ENCODE data around the gene SORL1. TPM values are rescaled to one million over a fixed set of nuclear protein-coding genes. Genes with fewer than 3 reads are reported as not detected.
"Not testable (repeated sequence)": the region's sequence is repeated elsewhere in the genome, so short reads cannot be mapped to it uniquely, and the experiment has no call there.

The SORL1 gene
- polyA plus RNA-seq, 3 donors = 52.5 to 61.9 (median 59.4) TPM

GRCh38 chr11:121478895-121479697 is 27.0 kb downstream of the SORL1 start:
- DNase-seq = no peak
- Histone ChIP-seq H3K4me1 (ENCODE audit: control insufficient read depth in 1 of 2, insufficient read depth in 2 of 2, low read length in 2 of 2) (peaks cover 44 to 48% of the 10 kb centered on the region in 2 donors), H3K4me3 (replicated peaks in 1 of 3; ENCODE audit: low read depth in 2 of 3, low read length in 3 of 3) (no peak overlapping the region), H3K27me3 (ENCODE audit: control insufficient read depth in 2 of 2, insufficient read depth in 2 of 2, low read length in 2 of 2) (no peaks in the 10 kb centered on the region), H3K27ac (ENCODE audit: low read depth in 1 of 2, low read length in 2 of 2) (peak overlapping the region in 1 of 2 donors; percentile 27), H2AFZ (ENCODE audit: insufficient read depth, low read depth, low read length, poor library complexity, severe bottlenecking) (no peak overlapping the region), H3K4me2 (replicated peaks; ENCODE audit: extremely low read depth, low read length, poor library complexity, severe bottlenecking) (no peak overlapping the region), H3K9ac (ENCODE audit: insufficient read depth, low read length, poor library complexity, severe bottlenecking) (no peak overlapping the region), H4K20me1 (ENCODE audit: insufficient read depth, low read length) (peaks cover 98% of the 10 kb centered on the region), H3K9me3 (replicated peaks in 1 of 2; ENCODE audit: control insufficient read depth in 1 of 2, insufficient read depth in 1 of 2, low read length in 2 of 2) (no peaks in the 10 kb centered on the region), H3K36me3 (replicated peaks in 1 of 2; ENCODE audit: control insufficient read depth in 1 of 2, insufficient read depth in 2 of 2, low read length in 2 of 2) (peaks cover 29 to 59% of the 10 kb centered on the region in 2 donors), H3K79me2 (ENCODE audit: insufficient read depth, low read length) (peaks cover 69% of the 10 kb centered on the region)
- peaks cover 40 to 56% of the 10 kb centered on the region in 2 donors for H3K36me3 Mint-ChIP-seq
- no peak for TF ChIP-seq CTCF (IDR thresholded peaks at IDR 0.05)
- H3K4me3 Mint-ChIP-seq = peak overlapping the region in 1 of 2 donors; percentile 48
- WGBS (ENCODE audit: insufficient coverage) = 27% methylated on average over 24 of the region's 25 CpGs
- no peaks in the 10 kb centered on the region for H3K27me3 Mint-ChIP-seq (ENCODE audit: low read depth in 3 of 3)
- intact Hi-C loops (cut with micrococcal nuclease) = no loop called here
- H3K9me3 Mint-ChIP-seq = no peaks in the 10 kb centered on the region
- peaks cover 52% of the 10 kb centered on the region for H3K4me1 Mint-ChIP-seq
- H3K27ac Mint-ChIP-seq = peak overlapping the region; percentile 31 to 86 (median 66)

GRCh38 chr11:121479698-121480238 is 27.7 kb downstream of the SORL1 start:
- 67% methylated on average over 3 of the region's 7 CpGs for WGBS (ENCODE audit: insufficient coverage)
- intact Hi-C loops (cut with micrococcal nuclease) = loop anchor here in 1 of 2 donors (10.0 kb wide), 1 partner anchor 155 kb away; no protein-coding TSS in a partner anchor
- no peaks in the 10 kb centered on the region for H3K27me3 ChIP-seq (ENCODE audit: control insufficient read depth in 2 of 2, insufficient read depth in 2 of 2, low read length in 2 of 2)
- H3K9me3 Mint-ChIP-seq = no peaks in the 10 kb centered on the region
- H3K4me3 Mint-ChIP-seq = peak overlapping the region in 1 of 2 donors; percentile 48
- DNase-seq = peak in 1 of 3 donors; percentile 39
- H3K36me3 ChIP-seq (replicated peaks in 1 of 2; ENCODE audit: control insufficient read depth in 1 of 2, insufficient read depth in 2 of 2, low read length in 2 of 2) = peaks cover 27 to 59% of the 10 kb centered on the region in 2 donors
- H3K9me3 ChIP-seq (replicated peaks in 1 of 2; ENCODE audit: control insufficient read depth in 1 of 2, insufficient read depth in 1 of 2, low read length in 2 of 2) = no peaks in the 10 kb centered on the region
- H3K4me1 ChIP-seq (ENCODE audit: control insufficient read depth in 1 of 2, insufficient read depth in 2 of 2, low read length in 2 of 2) = peaks cover 49 to 55% of the 10 kb centered on the region in 2 donors
- no peak overlapping the region for H3K9ac ChIP-seq (ENCODE audit: insufficient read depth, low read length, poor library complexity, severe bottlenecking)
- no peak overlapping the region for H3K4me2 ChIP-seq (replicated peaks; ENCODE audit: extremely low read depth, low read length, poor library complexity, severe bottlenecking)
- H3K27ac Mint-ChIP-seq = peak overlapping the region in 6 of 7 donors; percentile 31 to 86 (median 63)
- H3K27ac ChIP-seq (ENCODE audit: low read depth in 1 of 2, low read length in 2 of 2) = peak overlapping the region in 1 of 2 donors; percentile 27
- H2AFZ ChIP-seq (ENCODE audit: insufficient read depth, low read depth, low read length, poor library complexity, severe bottlenecking) = no peak overlapping the region
- no peaks in the 10 kb centered on the region for H3K27me3 Mint-ChIP-seq (ENCODE audit: low read depth in 3 of 3)
- H4K20me1 ChIP-seq (ENCODE audit: insufficient read depth, low read length) = peaks cover 98% of the 10 kb centered on the region
- peaks cover 40 to 57% of the 10 kb centered on the region in 2 donors for H3K36me3 Mint-ChIP-seq
- TF ChIP-seq CTCF (IDR thresholded peaks at IDR 0.05) = no peak
- H3K79me2 ChIP-seq (ENCODE audit: insufficient read depth, low read length) = peaks cover 69% of the 10 kb centered on the region
- H3K4me3 ChIP-seq (replicated peaks in 1 of 3; ENCODE audit: low read depth in 2 of 3, low read length in 3 of 3) = no peak overlapping the region
- H3K4me1 Mint-ChIP-seq = peaks cover 58% of the 10 kb centered on the region

- H3K27ac ChIP-seq (ENCODE audit: low read depth in 1 of 2, low read length in 2 of 2) = peak overlapping the region; percentile 58 to 79
- not testable (repeated sequence) for H3K27me3 ChIP-seq (ENCODE audit: control insufficient read depth in 2 of 2, insufficient read depth in 2 of 2, low read length in 2 of 2); DNase-seq; H2AFZ ChIP-seq (ENCODE audit: insufficient read depth, low read depth, low read length, poor library complexity, severe bottlenecking); H3K4me3 ChIP-seq (replicated peaks in 1 of 3; ENCODE audit: low read depth in 2 of 3, low read length in 3 of 3); H3K9me3 ChIP-seq (replicated peaks in 1 of 2; ENCODE audit: control insufficient read depth in 1 of 2, insufficient read depth in 1 of 2, low read length in 2 of 2); H3K27me3 Mint-ChIP-seq (ENCODE audit: low read depth in 3 of 3); H3K9me3 Mint-ChIP-seq; H3K9ac ChIP-seq (ENCODE audit: insufficient read depth, low read length, poor library complexity, severe bottlenecking)
- Mint-ChIP-seq H3K4me1 (peaks cover 58% of the 10 kb centered on the region), H3K4me3 (peak overlapping the region; percentile 17 to 83), H3K27ac (peak overlapping the region; percentile 46 to 93 (median 86)), H3K36me3 (peaks cover 50 to 66% of the 10 kb centered on the region in 2 donors)
- H3K4me1 ChIP-seq (ENCODE audit: control insufficient read depth in 1 of 2, insufficient read depth in 2 of 2, low read length in 2 of 2) = peaks cover 49 to 55% of the 10 kb centered on the region in 2 donors
- H3K79me2 ChIP-seq (ENCODE audit: insufficient read depth, low read length) = peaks cover 69% of the 10 kb centered on the region
- H3K36me3 ChIP-seq (replicated peaks in 1 of 2; ENCODE audit: control insufficient read depth in 1 of 2, insufficient read depth in 2 of 2, low read length in 2 of 2) = peaks cover 31 to 61% of the 10 kb centered on the region in 2 donors
- WGBS (ENCODE audit: insufficient coverage) = 0% methylated on average over 1 of the region's 2 CpGs
- intact Hi-C loops (cut with micrococcal nuclease) = loop anchor here in 1 of 2 donors (10.0 kb wide), 1 partner anchor 157 kb away; no protein-coding TSS in a partner anchor
- peaks cover 98% of the 10 kb centered on the region for H4K20me1 ChIP-seq (ENCODE audit: insufficient read depth, low read length)
- H3K4me2 ChIP-seq (replicated peaks; ENCODE audit: extremely low read depth, low read length, poor library complexity, severe bottlenecking) = peak overlapping the region; percentile 39
These were observed 29.5 kb downstream of the SORL1 start for GRCh38 chr11:121481484-121482230.

All from CD14-positive monocyte (primary cell).